ENCODE measurements around the gene RNF4. TPM values are rescaled to one million over a fixed set of nuclear protein-coding genes. Genes with fewer than 3 reads are reported as not detected.

Gene RNF4
- total and polyA plus RNA-seq, 7 donors, result 18.1 to 50.2 (median 30.7) TPM

- peaks cover 19% of the 10 kb centered on the region for H3K4me1 ChIP-seq
- 21 to 35% (median 25%) methylated on average over 10 of the region's 10 CpGs for WGBS, 3 donors
- no peak overlapping the region for H3K27ac ChIP-seq
- peak; percentile 27 for TF ChIP-seq CTCF (IDR thresholded peaks at IDR 0.05)
- DNase-seq (no peak), ATAC-seq (peak; percentile 41 to 52 (median 50))
- no peaks in the 10 kb centered on the region for H3K36me3 ChIP-seq (ENCODE audit: insufficient read depth in 1 of 2, low read depth in 1 of 2)
- intact Hi-C loops (cut with DNase I), result no loop called here
- H3K9me3 ChIP-seq, result no peaks in the 10 kb centered on the region
- H3K4me3 ChIP-seq, result no peak overlapping the region
- H3K27me3 ChIP-seq (ENCODE audit: insufficient read depth in 3 of 3, low read length in 2 of 3), result no peaks in the 10 kb centered on the region
These were observed 32.6 kb upstream of the RNF4 start for GRCh38 chr4:2436301-2436700.

- Histone ChIP-seq H3K36me3 (ENCODE audit: insufficient read depth in 1 of 2, low read depth in 1 of 2) (no peaks in the 10 kb centered on the region), H3K9me3 (no peaks in the 10 kb centered on the region), H3K27ac (no peak overlapping the region), H3K4me3 (no peak overlapping the region), H3K4me1 (peaks cover 19% of the 10 kb centered on the region), H3K27me3 (ENCODE audit: insufficient read depth in 3 of 3, low read length in 2 of 3) (no peaks in the 10 kb centered on the region)
- intact Hi-C loops (cut with DNase I), result no loop called here
- no peak for DNase-seq
- 71 to 82% (median 73%) methylated on average over 30 of the region's 30 CpGs for WGBS, 3 donors
- ATAC-seq, result no peak
- TF ChIP-seq CTCF (IDR thresholded peaks at IDR 0.05), result no peak
These were observed 32.0 kb upstream of the RNF4 start for GRCh38 chr4:2436761-2437474.

- Histone ChIP-seq H3K4me3 (no peak overlapping the region), H3K36me3 (ENCODE audit: insufficient read depth in 1 of 2, low read depth in 1 of 2) (no peaks in the 10 kb centered on the region), H3K4me1 (peaks cover 15% of the 10 kb centered on the region), H3K9me3 (no peaks in the 10 kb centered on the region), H3K27ac (no peak overlapping the region), H3K27me3 (ENCODE audit: insufficient read depth in 3 of 3, low read length in 2 of 3) (no peaks in the 10 kb centered on the region)
- WGBS, 3 donors, result 86 to 91% (median 88%) methylated on average over 23 to 25 of the region's 25 CpGs
- intact Hi-C loops (cut with DNase I), result no loop called here
- DNase-seq (no peak), ATAC-seq (no peak)
- no peak for TF ChIP-seq CTCF (IDR thresholded peaks at IDR 0.05)
These were observed 31.3 kb upstream of the RNF4 start for GRCh38 chr4:2437475-2438215.

GRCh38 chr4:2438822-2439718 lies 29.8 kb upstream of the RNF4 start:
- no peak for TF ChIP-seq CTCF (IDR thresholded peaks at IDR 0.05)
- DNase-seq (no peak), ATAC-seq (no peak)
- no peaks in the 10 kb centered on the region for H3K9me3 ChIP-seq
- WGBS, 3 donors, result 68 to 76% (median 68%) methylated on average over 16 of the region's 16 CpGs
- H3K4me3 ChIP-seq, result no peak overlapping the region
- H3K27me3 ChIP-seq (ENCODE audit: insufficient read depth in 3 of 3, low read length in 2 of 3), result no peaks in the 10 kb centered on the region
- no peaks in the 10 kb centered on the region for H3K36me3 ChIP-seq (ENCODE audit: insufficient read depth in 1 of 2, low read depth in 1 of 2)
- intact Hi-C loops (cut with DNase I), result no loop called here
- no peak overlapping the region for H3K27ac ChIP-seq
- peaks cover 1% of the 10 kb centered on the region for H3K4me1 ChIP-seq

Data from psoas muscle (tissue), 8 donors.